Left lung (tissue), 10 donors: ENCODE results near the gene EML4. TPM values are rescaled to one million over a fixed set of nuclear protein-coding genes. Genes with fewer than 3 reads are reported as not detected.

Experiments used
- ATAC-seq: fragments of 200-7000 bp; cut with Tn5 transposase; one replicate; pipeline ENCODE4 v1.9.1; 2020; ENCODE audit warnings: moderate library complexity
- DNase-seq, 4 donors: peaks; one replicate each; pipeline ENCODE4 v3.0.0-alpha.2; 2013 to 2020
- H3K27ac ChIP-seq, 2 donors: fragments of 200-600 bp; sonication (generic) in 1 of 2; one replicate each; pipeline versions ENCODE4 v1.5.0 to v1.8.0; 2020 to 2021
- H3K27me3 ChIP-seq, 2 donors: fragments of 200-600 bp; sonication (generic) in 1 of 2; one replicate each; pipeline versions ENCODE4 v1.5.0 to v1.8.0; 2020 to 2021
- H3K36me3 ChIP-seq, 2 donors: fragments of 200-600 bp; sonication (generic) in 1 of 2; one replicate each; pipeline versions ENCODE4 v1.5.0 to v1.8.0; 2020 to 2021
- H3K4me1 ChIP-seq, 2 donors: fragments of 200-600 bp; one replicate each; pipeline ENCODE4 v1.8.0; 2021
- H3K4me3 ChIP-seq, 2 donors: fragments of 200-600 bp; sonication (generic) in 1 of 2; one replicate each; pipeline versions ENCODE4 v1.5.0 to v1.8.0; 2020 to 2021; ENCODE audit warnings: mild to moderate bottlenecking in 1 of 2
- H3K9me3 ChIP-seq, 2 donors: fragments of 200-600 bp; sonication (generic) in 1 of 2; one replicate each; pipeline versions ENCODE4 v1.5.0 to v1.8.0; 2020 to 2021
- CTCF ChIP-seq, 2 donors: fragments of 200-600 bp; sonication (generic) in 1 of 2; IDR thresholded peaks; one replicate each; pipeline versions ENCODE4 v1.5.0 to v1.8.0; 2021; ENCODE audit warnings: antibody characterized with exemption in 2 of 2
- intact Hi-C, 2 donors: fragments of 100-400 bp; cut with DNase I; formaldehyde crosslinking; loops; one replicate each; pipeline versions ENCODE4 v1.11.2 to v1.14.2; 2022
- polyA plus RNA-seq, 6 donors: library from polyadenylated mRNA; unstranded; fragments of 120-200 nt; gene quantifications; one replicate each; pipeline ENCODE4 v1.2.1, GENCODE V29; 2013; ENCODE audit not compliant: insufficient read length in 6 of 6
- total RNA-seq, 2 donors: library from RNA; stranded (reverse); fragmentation: NEBNext Ultra II Directional; extraction: Animal tissue kit (Norgen Biotek cat#: 25700); gene quantifications; one replicate each; pipeline ENCODE4 v1.2.1, GENCODE V29; 2021
- donor health status: DM: no; HTN: yes; CAD: no.
- donor health status: DM: no; HTN: no; CAD: no.

EML4 gene
- total and polyA plus RNA-seq, 8 donors, result 77.5 to 110 (median 89.5) TPM

- no peaks in the 10 kb centered on the region for H3K9me3 ChIP-seq
- intact Hi-C loops, result no loop called here
- H3K27me3 ChIP-seq, result no peaks in the 10 kb centered on the region
- no peak for DNase-seq
- no peak for TF ChIP-seq CTCF (IDR thresholded peaks at IDR 0.05)
- H3K4me1 ChIP-seq, result no peaks in the 10 kb centered on the region
- H3K4me3 ChIP-seq, result no peak overlapping the region
- peaks cover 0 to 88% of the 10 kb centered on the region in 2 donors for H3K36me3 ChIP-seq
- no peak overlapping the region for H3K27ac ChIP-seq
- ATAC-seq, result no peak
Observed at GRCh38 chr2:42286268-42286946, 117.3 kb downstream of the EML4 start.

GRCh38 chr2:42288811-42289210, 119.7 kb downstream of the EML4 start:
- TF ChIP-seq CTCF (IDR thresholded peaks at IDR 0.05), result no peak
- no peak for DNase-seq
- no peaks in the 10 kb centered on the region for H3K4me1 ChIP-seq
- peaks cover 0 to 86% of the 10 kb centered on the region in 2 donors for H3K36me3 ChIP-seq
- H3K27ac ChIP-seq, result no peak overlapping the region
- ATAC-seq, result no peak
- H3K9me3 ChIP-seq, result no peaks in the 10 kb centered on the region
- intact Hi-C loops, result no loop called here
- no peaks in the 10 kb centered on the region for H3K27me3 ChIP-seq
- no peak overlapping the region for H3K4me3 ChIP-seq

- no peak for TF ChIP-seq CTCF (IDR thresholded peaks at IDR 0.05)
- Histone ChIP-seq H3K27ac (no peak overlapping the region), H3K36me3 (peaks cover 0 to 90% of the 10 kb centered on the region in 2 donors), H3K4me1 (no peaks in the 10 kb centered on the region), H3K4me3 (no peak overlapping the region), H3K27me3 (no peaks in the 10 kb centered on the region), H3K9me3 (no peaks in the 10 kb centered on the region)
- intact Hi-C loops, result no loop called here
- ATAC-seq (no peak), DNase-seq (no peak)
Observed at GRCh38 chr2:42289222-42289621, 120.1 kb downstream of the EML4 start.

GRCh38 chr2:42290005-42290404, 120.9 kb downstream of the EML4 start:
- H3K36me3 ChIP-seq, result peaks cover 0 to 90% of the 10 kb centered on the region in 2 donors
- no peak for TF ChIP-seq CTCF (IDR thresholded peaks at IDR 0.05)

GRCh38 chr2:42293019-42293418, 123.9 kb downstream of the EML4 start:
- no peaks in the 10 kb centered on the region for H3K27me3 ChIP-seq
- H3K4me1 ChIP-seq, result peaks cover 0 to 2% of the 10 kb centered on the region in 2 donors
- ATAC-seq, result no peak
- DNase-seq, result no peak
- intact Hi-C loops, result no loop called here
- no peak overlapping the region for H3K4me3 ChIP-seq
- TF ChIP-seq CTCF (IDR thresholded peaks at IDR 0.05), result no peak
- peaks cover 0 to 87% of the 10 kb centered on the region in 2 donors for H3K36me3 ChIP-seq
- no peaks in the 10 kb centered on the region for H3K9me3 ChIP-seq
- H3K27ac ChIP-seq, result no peak overlapping the region

More at GRCh38 chr2:42290005-42290404, 120.9 kb downstream of the EML4 start:
- Histone ChIP-seq H3K4me1 (no peaks in the 10 kb centered on the region), H3K9me3 (no peaks in the 10 kb centered on the region), H3K4me3 (no peak overlapping the region), H3K27me3 (no peaks in the 10 kb centered on the region), H3K27ac (no peak overlapping the region)
- intact Hi-C loops, result no loop called here
- ATAC-seq (no peak), DNase-seq (no peak)
